NCI-H748 (cell line): ENCODE measurements around the gene NOTCH2.
A peak's percentile ranks its signal among the peaks of the same experiment; 100 is the strongest.

Source experiments
- DNase-seq: peaks from one replicate; lab custom pipeline; 2025; ENCODE audit not compliant: unreplicated experiment; lab: John Stamatoyannopoulos, UW

The NOTCH2 gene

DNA sequence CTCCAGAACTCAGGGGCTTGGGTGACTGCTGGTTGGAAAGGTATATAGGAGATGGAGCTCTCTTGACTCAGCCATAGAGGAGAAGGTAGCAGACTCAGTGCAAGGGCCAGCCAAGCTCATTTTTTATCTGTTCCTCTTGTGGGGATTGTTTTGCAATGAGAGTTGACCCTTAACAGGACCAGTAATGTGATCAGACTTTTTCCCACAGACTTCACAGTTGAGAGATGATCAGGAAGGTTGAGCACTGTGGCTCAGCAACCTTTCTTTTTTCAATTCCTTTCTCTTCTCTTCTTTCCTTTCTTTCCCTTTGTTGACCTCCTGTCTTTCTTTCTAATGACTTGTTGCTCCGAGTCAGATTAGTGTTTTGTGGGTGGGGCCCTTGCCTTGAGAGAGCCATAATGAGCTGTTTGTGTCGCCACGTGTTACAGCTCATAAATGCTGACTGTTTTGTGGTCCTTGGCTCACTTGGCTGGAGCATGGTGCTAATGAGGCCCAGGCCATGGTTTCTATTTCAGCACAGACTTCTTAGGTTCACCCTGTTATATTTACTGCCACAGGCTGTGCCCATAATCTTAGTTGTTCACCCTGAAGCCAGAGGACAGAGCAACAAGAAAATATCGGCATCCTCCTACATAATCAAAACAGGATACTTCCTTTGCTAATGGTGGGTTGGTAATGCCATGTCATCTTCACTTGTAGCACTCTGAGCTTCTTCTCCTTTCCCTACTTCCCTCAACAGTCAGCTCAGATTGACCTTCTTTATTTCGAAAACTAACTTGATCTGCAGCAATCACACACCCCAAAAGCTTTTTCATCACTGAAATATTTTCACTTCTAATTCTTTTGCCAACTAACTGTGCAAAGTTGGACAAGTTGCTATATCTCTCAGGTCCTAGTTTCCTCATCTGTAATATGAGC lies 187.1 kb downstream of the NOTCH2 start:
- peak; percentile 27 for DNase-seq

DNA sequence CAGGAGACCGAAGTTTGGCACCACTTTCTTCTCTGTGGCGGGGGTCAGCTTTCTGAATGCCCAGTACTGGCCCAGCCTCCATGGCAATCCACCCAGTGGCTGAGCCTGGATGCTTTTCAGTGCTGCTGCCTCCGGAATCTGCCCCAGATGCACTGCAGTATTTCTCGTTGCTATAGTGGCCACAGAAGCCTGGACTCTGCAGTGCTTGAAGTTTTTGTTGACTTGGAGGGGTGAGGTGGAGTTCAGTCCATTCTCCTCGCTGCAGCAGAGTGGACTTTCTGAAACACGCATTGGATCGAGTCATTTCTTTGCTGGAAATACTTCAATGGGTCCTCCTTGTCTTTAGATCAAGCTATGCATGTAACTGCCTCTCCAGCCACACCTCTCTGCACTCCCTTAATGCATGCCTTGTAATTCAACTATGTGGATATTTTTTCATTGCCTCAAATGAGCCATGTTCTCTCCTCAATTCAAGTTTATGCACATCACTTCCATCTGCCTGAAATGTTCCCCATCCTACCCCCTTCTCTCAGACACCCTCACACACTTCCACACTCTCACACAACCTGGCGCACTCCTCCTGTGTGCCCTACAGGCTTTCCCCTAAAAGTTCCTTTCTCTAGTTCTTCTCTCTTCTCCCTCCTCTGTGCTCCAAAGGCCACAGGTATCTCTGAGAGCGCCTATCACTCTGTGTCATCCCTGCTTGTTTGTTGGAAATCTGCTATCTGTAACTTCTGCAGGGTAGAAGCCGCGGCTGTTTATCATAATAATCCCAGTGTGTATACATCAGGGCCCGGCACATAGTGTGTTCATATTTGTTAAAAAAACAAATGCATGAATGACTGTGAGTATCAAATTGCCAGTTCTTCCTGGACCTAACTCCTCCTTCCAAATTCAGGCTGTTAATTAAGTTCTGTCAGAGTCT lies 189.7 kb downstream of the NOTCH2 start:
- no peak for DNase-seq

DNA sequence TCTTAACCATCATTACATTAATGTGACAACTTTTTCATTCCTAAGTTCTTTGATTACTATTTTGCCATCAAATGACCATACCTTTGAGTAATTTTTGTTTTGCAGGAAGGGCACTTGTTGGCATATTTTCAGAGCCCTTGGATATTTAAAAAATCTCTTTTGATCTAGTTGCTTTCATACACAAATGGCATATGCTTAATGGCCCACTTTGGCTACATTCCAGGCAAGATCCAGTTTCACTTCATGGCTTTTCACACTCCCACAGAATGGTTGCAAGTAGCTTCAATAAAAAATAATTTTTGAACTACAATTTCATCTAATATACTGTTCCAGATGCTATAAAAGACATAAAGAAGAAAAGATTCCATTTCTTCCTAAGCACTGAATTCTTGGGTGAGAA lies 191.3 kb downstream of the NOTCH2 start:
- DNase-seq, result peak; percentile 35

DNA sequence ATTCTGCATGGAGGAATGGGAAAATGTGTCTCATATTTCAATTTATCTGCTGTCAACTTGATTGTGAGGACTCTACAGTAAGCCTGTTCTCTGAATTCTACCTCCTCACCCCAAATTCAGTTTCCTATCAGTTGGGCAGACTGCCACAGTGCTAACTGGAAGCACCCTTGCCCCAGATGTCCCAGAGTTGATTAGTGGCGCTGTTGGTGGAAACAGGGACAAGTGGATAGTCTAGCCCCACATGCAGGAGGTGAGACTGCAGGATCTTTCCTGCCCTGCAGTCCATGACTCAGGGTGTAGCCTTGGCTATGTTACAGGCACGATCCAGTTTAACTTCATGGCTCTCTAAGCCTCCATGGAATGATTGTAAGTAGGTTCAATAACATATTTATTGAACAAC lies 195.3 kb downstream of the NOTCH2 start:
- DNase-seq, result no peak

DNA sequence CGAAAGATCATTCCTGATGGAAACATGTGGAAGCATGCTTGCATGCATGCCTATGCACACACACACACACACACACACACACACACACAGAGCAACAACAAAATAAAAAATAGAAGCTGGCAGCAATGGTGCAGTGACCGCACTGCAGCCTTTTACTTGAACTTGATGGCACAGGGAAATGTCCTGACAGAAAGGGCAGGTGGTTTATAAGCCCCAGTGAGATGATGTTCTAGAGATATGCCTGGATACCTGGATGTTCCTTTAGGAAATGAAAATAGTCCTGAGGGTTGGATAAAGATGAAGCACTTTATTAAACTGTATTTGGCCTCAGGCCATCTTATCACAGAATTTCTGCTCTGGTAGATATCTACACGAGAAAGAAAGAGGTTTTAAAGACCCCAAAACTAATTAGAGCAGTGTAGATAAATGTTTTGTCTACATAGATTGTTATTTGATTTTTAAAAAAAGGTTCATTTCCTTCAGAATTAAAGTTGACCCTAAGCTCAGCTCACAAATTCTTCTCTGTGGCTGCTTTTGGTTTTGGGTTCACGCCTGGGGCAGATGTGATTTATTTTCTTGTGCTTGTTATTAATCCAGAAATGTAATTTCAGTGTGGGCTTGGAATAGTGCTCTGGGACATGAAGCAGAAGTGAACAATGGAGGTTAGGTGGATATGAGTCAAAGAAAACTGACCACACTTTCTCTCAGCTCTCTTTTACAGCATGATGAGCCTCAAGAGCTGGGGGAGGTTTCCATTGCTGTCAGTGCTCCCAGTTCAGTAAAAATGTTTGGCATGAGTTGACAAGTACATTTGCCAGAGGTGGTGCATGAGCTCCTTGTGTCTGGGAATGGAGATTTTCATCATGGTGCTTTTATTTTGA lies 196.1 kb downstream of the NOTCH2 start:
- DNase-seq, result no peak

DNA sequence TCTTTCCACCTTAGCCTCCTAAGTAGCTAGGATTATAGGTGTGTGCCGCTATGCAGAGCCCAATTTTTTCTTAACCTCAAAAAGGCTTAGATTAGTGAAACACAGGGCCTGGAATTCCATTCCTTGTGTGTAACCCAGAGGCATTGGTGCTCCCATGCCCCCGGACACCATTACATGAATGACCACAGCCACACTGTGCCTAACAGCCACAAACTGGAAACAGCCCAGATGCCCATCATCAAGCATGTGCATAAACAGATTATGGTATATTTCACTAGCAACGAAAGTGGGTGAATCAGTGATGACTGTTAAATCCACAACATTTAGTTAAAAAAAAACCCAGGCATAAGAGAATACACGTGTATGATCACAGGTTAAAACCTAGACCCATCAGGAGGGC lies 197.6 kb downstream of the NOTCH2 start:
- DNase-seq, result no peak

DNA sequence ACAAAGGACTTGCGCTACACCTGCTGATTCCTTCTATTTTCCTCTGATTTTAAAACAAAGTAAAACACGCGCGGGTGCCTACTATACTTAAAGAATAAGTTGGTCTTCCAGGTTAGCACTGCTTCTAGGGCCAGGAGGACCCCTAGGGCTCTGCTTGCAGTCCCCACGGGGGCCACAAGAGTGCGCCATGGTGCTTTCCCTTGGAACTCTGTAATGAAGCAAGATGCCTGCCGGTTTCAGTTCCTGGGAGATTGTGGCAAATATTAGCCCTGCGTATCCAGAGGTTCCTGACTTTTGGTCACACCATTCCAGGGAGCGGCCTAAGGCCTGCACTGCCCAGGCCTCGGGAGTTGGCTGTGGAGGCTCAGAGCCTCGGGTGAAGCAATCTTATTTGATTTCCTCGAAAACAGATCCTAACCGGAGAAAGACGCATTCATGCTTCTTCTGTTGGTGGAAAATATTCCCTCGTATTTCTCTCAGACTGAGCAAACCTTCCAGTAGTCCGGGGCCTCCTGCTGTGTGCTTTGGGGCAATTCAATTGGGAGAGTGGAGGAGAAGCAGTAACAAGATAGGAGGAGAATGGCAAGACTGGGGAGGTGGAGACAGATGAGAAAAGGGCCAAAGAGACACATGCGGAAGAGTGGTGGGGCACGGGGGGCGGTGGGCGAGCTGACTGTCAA lies 198.4 kb downstream of the NOTCH2 start:
- peak; percentile 74 for DNase-seq

DNA sequence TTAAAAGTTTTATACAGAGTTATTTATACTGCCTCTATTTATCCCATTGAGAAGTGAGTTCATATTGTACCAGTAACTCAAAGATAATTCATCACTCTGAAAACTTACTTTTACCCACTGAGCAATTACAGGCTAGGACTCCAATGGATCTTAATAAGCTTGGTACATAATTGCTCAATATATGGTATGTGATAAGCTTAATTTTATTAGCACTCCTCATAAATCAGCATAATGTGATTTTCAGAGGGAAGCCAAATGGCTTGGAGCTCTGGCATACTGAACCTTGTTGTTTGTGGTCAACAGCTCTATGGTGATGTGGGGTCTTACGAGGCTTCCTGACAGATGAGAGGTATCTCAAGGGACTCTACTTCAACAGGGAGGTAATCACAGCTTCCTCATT lies 199.5 kb downstream of the NOTCH2 start:
- no peak for DNase-seq

DNA sequence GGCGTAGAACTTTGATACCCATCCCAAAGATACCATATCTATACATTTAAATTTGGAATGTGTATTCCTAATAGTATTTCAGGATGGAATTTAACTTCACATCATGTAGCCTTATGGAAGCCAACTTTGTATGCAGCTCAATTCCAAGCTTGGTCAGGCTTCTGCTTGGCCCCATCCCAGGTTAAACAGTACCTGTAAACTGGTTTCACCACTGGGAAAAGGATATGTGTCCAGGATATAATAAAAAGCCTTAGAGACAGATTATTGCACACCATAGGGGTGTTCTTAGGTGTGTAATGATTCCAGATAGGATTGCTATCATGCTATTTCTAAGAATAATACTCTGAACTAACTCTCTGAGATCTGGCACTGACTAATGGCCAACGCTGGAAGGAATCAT lies 201.3 kb downstream of the NOTCH2 start:
- no peak for DNase-seq

DNA sequence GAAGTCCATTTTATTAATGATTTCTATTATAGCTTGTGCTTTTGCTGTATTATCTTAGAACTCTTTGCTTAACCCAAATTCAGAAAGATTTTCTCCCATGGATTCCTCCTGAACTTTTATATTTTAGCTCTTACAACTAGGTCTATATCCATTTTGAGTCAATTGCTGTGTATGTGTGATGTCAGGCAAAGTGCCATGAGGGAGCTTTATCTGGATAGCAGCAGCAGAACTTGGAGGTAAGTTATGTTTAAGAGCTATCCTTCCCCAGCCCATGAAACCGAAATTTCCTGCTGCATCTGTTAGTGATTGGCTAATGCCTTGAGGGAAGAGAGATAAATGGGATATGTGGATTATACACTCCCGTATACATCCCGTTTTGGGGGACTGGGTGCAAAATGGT lies 203.0 kb downstream of the NOTCH2 start:
- no peak for DNase-seq

DNA sequence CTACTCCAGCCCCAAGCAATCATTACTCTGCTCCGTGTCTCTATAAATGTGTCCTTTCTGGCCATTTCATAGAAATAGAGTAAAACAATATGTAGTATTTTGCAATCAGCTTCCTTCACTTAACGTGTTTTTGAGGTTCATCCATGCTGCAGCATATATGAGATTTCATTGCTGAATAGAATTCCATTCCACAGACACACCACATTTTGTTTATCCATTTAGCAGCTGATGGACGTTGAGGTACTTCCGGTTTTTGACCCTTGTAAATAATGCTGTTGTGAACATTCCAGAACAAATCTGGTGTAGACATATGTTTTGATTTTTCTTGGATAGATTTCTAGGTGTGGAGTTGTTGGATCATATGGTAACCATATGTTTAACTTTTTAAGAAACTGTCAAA lies 203.8 kb downstream of the NOTCH2 start:
- DNase-seq, result no peak

DNA sequence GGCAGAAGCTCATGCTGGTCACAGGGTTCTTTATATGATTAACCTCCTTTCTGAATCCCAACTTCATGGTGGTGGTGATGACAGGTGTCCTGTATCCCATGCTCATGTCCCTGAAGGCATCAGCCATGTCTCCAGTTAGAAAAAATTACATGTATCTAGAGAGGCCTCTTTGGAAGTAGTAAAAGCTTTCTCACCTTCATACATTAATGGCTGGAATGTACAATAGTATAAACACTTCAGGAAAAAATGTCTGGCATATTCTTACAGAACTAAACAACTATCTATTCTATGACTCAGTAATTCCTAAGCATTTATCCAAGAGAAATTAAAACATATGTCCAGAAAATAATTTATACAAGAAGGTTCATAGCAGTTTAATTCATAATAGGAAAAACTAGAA lies 207.2 kb downstream of the NOTCH2 start:
- no peak for DNase-seq
